ENCODE data around the gene AKAP17A.
A peak's percentile ranks its signal among the peaks of the same experiment; 100 is the strongest.
"Not testable (repeated sequence)": the region's sequence is repeated elsewhere in the genome, so short reads cannot be mapped to it uniquely, and the experiment has no call there.

Gene AKAP17A, protein sequence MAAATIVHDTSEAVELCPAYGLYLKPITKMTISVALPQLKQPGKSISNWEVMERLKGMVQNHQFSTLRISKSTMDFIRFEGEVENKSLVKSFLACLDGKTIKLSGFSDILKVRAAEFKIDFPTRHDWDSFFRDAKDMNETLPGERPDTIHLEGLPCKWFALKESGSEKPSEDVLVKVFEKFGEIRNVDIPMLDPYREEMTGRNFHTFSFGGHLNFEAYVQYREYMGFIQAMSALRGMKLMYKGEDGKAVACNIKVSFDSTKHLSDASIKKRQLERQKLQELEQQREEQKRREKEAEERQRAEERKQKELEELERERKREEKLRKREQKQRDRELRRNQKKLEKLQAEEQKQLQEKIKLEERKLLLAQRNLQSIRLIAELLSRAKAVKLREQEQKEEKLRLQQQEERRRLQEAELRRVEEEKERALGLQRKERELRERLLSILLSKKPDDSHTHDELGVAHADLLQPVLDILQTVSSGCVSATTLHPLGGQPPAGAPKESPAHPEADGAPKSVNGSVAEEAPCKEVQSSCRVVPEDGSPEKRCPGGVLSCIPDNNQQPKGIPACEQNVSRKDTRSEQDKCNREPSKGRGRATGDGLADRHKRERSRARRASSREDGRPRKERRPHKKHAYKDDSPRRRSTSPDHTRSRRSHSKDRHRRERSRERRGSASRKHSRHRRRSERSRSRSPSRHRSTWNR

DNA sequence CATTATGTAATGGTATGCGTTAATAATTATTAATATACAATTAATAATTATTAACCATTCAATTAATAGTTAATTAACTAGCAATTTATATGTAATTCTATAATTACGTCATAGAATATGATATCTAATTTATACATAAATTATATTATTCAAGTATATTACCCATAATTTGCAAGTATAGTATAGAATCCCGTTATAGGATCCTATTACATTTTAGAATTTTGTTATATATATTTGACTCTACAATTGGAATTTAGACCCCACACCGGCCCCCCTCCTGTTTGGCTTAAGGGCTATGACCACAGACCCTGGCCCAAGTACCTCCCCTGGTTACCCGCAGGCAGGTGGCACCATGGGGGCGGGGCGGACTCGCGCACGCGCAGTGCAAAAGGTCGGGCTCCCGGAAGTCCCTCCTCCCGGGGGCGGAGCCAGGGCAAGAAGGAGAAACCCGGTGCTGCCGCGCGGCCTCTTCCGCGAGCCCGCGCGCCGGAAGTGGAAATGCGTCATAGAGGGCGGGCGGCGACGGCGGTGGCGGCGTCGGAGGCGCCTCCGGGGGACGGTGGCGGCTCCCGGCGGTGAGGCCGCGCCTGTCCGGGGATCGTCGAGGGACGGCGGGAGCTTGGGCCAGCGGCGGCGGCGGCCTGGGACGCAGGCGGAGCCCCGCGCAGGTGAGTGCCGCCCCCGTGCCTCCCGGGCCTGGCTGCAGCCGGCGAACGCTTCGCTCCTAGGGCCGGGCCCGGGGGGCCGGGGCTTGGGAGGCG is at the start of gene AKAP17A:
TSS of gene AKAP17A (plus strand) at position 503 of the 761 bp plus-strand sequence. CDS start 1,859 bp downstream, outside the sequence.
- Mint-ChIP-seq H3K4me1 (ENCODE audit: low read depth) (peaks cover 31% of the 10 kb centered on the region), H3K9me3 (no peaks in the 10 kb centered on the region), H3K36me3 (ENCODE audit: low read depth) (peaks cover 35% of the 10 kb centered on the region), H3K27me3 (no peaks in the 10 kb centered on the region), H3K4me3 (peak within 1 kb of the TSS; percentile 92), H3K27ac (peak within 1 kb of the TSS; percentile 94)

- no peaks in the 10 kb centered on the region for H3K36me3 Mint-ChIP-seq (ENCODE audit: low read depth)
Observed at GRCh38 chrX:1542994-1543725, 48.2 kb upstream of the AKAP17A start.

GRCh38 chrX:1545776-1546408 is 45.5 kb upstream of the AKAP17A start:
- Mint-ChIP-seq H3K9me3 (no peaks in the 10 kb centered on the region), H3K4me1 (ENCODE audit: low read depth) (peaks cover 28% of the 10 kb centered on the region), H3K36me3 (ENCODE audit: low read depth) (no peaks in the 10 kb centered on the region), H3K4me3 (no peak overlapping the region), H3K27me3 (no peaks in the 10 kb centered on the region), H3K27ac (peak overlapping the region; percentile 42)

More at GRCh38 chrX:1542994-1543725, 48.2 kb upstream of the AKAP17A start:
- H3K9me3 Mint-ChIP-seq, result no peaks in the 10 kb centered on the region
- H3K27me3 Mint-ChIP-seq, result no peaks in the 10 kb centered on the region
- peaks cover 19% of the 10 kb centered on the region for H3K4me1 Mint-ChIP-seq (ENCODE audit: low read depth)
- H3K27ac Mint-ChIP-seq, result no peak overlapping the region
- H3K4me3 Mint-ChIP-seq, result no peak overlapping the region

GRCh38 chrX:1546691-1547251 is 44.6 kb upstream of the AKAP17A start:
- Mint-ChIP-seq H3K4me1 (ENCODE audit: low read depth) (peaks cover 36% of the 10 kb centered on the region), H3K36me3 (ENCODE audit: low read depth) (no peaks in the 10 kb centered on the region), H3K9me3 (peaks cover 2% of the 10 kb centered on the region), H3K27me3 (no peaks in the 10 kb centered on the region), H3K27ac (peak overlapping the region; percentile 42), H3K4me3 (no peak overlapping the region)

GRCh38 chrX:1551959-1552546 is 39.4 kb upstream of the AKAP17A start:
- H3K4me1 Mint-ChIP-seq (ENCODE audit: low read depth), result peaks cover 52% of the 10 kb centered on the region
- H3K36me3 Mint-ChIP-seq (ENCODE audit: low read depth), result no peaks in the 10 kb centered on the region
- H3K27ac Mint-ChIP-seq, result peak overlapping the region; percentile 70
- H3K4me3 Mint-ChIP-seq, result no peak overlapping the region
- peaks cover 16% of the 10 kb centered on the region for H3K9me3 Mint-ChIP-seq
- no peaks in the 10 kb centered on the region for H3K27me3 Mint-ChIP-seq

- Mint-ChIP-seq H3K4me3 (peak overlapping the region; percentile 50), H3K27me3 (no peaks in the 10 kb centered on the region), H3K9me3 (peaks cover 20% of the 10 kb centered on the region), H3K36me3 (ENCODE audit: low read depth) (no peaks in the 10 kb centered on the region), H3K27ac (peak overlapping the region; percentile 80), H3K4me1 (ENCODE audit: low read depth) (peaks cover 48% of the 10 kb centered on the region)
Observed at GRCh38 chrX:1554469-1555210, 36.8 kb upstream of the AKAP17A start.

GRCh38 chrX:1555370-1555769 is 36.0 kb upstream of the AKAP17A start:
- Mint-ChIP-seq H3K4me1 (ENCODE audit: low read depth) (peaks cover 45% of the 10 kb centered on the region), H3K4me3 (no peak overlapping the region), H3K27ac (peak overlapping the region; percentile 80)

DNA sequence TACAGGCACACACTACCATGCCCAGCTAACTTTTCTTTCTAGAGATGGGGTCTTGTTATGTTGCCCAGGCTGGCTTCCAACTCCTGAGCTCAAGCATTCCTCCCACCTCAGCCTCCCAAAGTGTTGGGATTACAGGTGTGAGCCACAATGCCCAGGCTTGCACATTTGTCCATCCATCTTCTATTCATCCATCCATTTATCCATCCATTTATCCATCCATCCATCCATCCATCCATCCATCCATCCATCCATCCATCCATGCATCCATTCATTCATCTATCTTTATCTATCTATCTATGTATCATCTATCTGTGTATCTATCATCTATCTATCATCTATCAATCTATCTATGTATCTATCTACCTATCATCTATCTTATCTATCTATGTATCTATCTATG is 34.0 kb upstream of the AKAP17A start:
- Mint-ChIP-seq H3K9me3 (peaks cover 11% of the 10 kb centered on the region), H3K4me1 (ENCODE audit: low read depth) (peaks cover 40% of the 10 kb centered on the region)
- not testable (repeated sequence) for H3K36me3 Mint-ChIP-seq (ENCODE audit: low read depth); H3K27me3 Mint-ChIP-seq; H3K4me3 Mint-ChIP-seq; H3K27ac Mint-ChIP-seq

More at GRCh38 chrX:1555370-1555769, 36.0 kb upstream of the AKAP17A start:
- Mint-ChIP-seq H3K9me3 (peaks cover 20% of the 10 kb centered on the region), H3K27me3 (no peaks in the 10 kb centered on the region), H3K36me3 (ENCODE audit: low read depth) (no peaks in the 10 kb centered on the region)

GRCh38 chrX:1558761-1559468 is 32.5 kb upstream of the AKAP17A start:
- no peak overlapping the region for H3K4me3 Mint-ChIP-seq
- H3K27me3 Mint-ChIP-seq, result no peaks in the 10 kb centered on the region
- H3K27ac Mint-ChIP-seq, result no peak overlapping the region
- H3K36me3 Mint-ChIP-seq (ENCODE audit: low read depth), result no peaks in the 10 kb centered on the region
- H3K9me3 Mint-ChIP-seq, result peaks cover 11% of the 10 kb centered on the region
- H3K4me1 Mint-ChIP-seq (ENCODE audit: low read depth), result peaks cover 35% of the 10 kb centered on the region

- H3K27ac Mint-ChIP-seq, result peak overlapping the region; percentile 36
- H3K36me3 Mint-ChIP-seq (ENCODE audit: low read depth), result no peaks in the 10 kb centered on the region
- H3K27me3 Mint-ChIP-seq, result no peaks in the 10 kb centered on the region
- peaks cover 4% of the 10 kb centered on the region for H3K9me3 Mint-ChIP-seq
- peaks cover 30% of the 10 kb centered on the region for H3K4me1 Mint-ChIP-seq (ENCODE audit: low read depth)
- H3K4me3 Mint-ChIP-seq, result no peak overlapping the region
Observed at GRCh38 chrX:1561164-1561563, 30.2 kb upstream of the AKAP17A start.

DNA sequence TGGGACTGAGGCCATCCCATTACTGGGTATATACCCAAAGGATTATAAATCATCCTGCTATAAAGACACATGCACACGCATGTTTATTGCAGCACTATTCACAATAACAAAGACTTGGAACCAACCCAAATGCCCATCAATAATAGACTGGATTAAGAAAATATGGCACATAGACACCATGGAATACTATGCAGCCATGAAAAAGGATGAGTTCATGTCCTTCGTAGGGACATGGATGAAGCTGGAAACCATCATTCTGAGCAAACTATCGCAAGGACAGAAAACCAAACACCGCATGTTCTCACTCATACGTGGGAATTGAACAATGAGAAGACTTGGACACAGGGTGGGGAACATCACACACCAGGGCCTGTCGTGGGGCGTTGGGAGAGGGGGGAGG is 27.3 kb upstream of the AKAP17A start:
- not testable (repeated sequence) for H3K4me3 Mint-ChIP-seq; H3K9me3 Mint-ChIP-seq; H3K27me3 Mint-ChIP-seq; H3K36me3 Mint-ChIP-seq (ENCODE audit: low read depth)
- peak overlapping the region; percentile 58 for H3K27ac Mint-ChIP-seq
- peaks cover 26% of the 10 kb centered on the region for H3K4me1 Mint-ChIP-seq (ENCODE audit: low read depth)

GRCh38 chrX:1564750-1565683 is 26.4 kb upstream of the AKAP17A start:
- H3K9me3 Mint-ChIP-seq, result no peaks in the 10 kb centered on the region
- H3K4me1 Mint-ChIP-seq (ENCODE audit: low read depth), result peaks cover 32% of the 10 kb centered on the region
- no peak overlapping the region for H3K4me3 Mint-ChIP-seq
- no peaks in the 10 kb centered on the region for H3K36me3 Mint-ChIP-seq (ENCODE audit: low read depth)
- no peak overlapping the region for H3K27ac Mint-ChIP-seq
- no peaks in the 10 kb centered on the region for H3K27me3 Mint-ChIP-seq

Measured in stimulated activated naive CD8-positive, alpha-beta T cell treated with anti-CD3 and anti-CD28 coated beads, Interleukin-15, Interleukin-2, amounts not matched to agents 100 ng/mL and 50 ng/mL, for 24 hours (primary cell).